ENCODE data around the gene GINS3. TPM values are rescaled to one million over a fixed set of nuclear protein-coding genes. Genes with fewer than 3 reads are reported as not detected.
"Not testable (repeated sequence)": the region's sequence is repeated elsewhere in the genome, so short reads cannot be mapped to it uniquely, and the experiment has no call there.

The GINS3 gene
- total and polyA plus RNA-seq, 2 experiments from 2014 or later, result 8.8 to 17.8 TPM

DNA sequence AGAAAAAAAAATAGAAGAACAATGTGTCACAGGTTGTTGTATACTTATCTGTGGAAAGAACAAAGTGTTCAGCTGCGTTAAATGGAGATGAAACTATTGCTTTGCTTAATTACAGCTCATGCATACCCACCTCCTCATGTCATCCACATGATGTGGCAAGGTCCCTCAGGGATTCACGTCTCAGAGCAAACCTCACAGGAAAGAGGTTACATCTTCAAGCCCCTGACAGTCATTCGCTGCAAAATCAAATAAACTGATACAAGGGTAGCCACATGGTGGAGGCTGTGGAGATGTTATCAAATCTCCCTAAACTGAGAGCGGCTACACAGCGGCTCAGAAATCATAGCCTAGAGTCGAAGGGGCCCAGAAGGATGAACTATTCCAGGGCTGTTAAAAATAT is 21.1 kb downstream of the GINS3 start (continued):
- TF ChIP-seq EZH2 (IDR thresholded peaks at IDR 0.05; ENCODE audit: low read depth, unreplicated experiment) (no peak), CREB1 (CRISPR knock-in tag; IDR thresholded peaks at IDR 0.05; ENCODE audit: low read depth) (no peak)

DNA sequence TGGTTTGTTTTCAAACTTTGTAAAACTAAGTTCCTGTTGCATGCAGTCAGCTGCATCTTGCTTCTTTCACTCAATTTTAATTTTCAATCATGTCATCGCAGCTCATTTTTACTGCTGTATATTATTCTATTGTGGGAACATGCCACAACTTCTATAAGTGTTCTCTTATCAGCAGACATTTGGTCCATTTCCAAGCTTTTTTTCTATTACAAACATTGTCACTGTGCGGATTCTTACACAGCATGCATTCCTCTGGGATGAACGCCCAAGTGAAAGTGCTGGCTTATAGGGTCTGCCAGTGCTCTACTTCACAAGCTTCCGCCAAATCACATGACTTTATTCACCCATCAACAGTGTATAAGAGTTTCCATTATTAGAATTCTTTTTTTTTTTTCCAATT is 22.7 kb downstream of the GINS3 start:
- no peak overlapping the region for H3K27ac Mint-ChIP-seq
- DNase-seq (ENCODE audit: low spot score) (no peak), ATAC-seq (no peak)
- peaks cover 25% of the 10 kb centered on the region for H3K4me1 Mint-ChIP-seq
- no peaks in the 10 kb centered on the region for H3K9me2 ChIP-seq (ENCODE audit: insufficient read depth)
- no peak overlapping the region for H3K4me2 ChIP-seq
- peaks cover 14% of the 10 kb centered on the region for H3K27me3 Mint-ChIP-seq (ENCODE audit: insufficient read depth, low read depth, poor library complexity)
- TF ChIP-seq POLR2AphosphoS5 (IDR thresholded peaks at IDR 0.05; ENCODE audit: low read depth), result no peak
- no peak for TF ChIP-seq REST (IDR thresholded peaks at IDR 0.05; ENCODE audit: unreplicated experiment)
- no peaks in the 10 kb centered on the region for H4K20me1 ChIP-seq (replicated peaks; ENCODE audit: insufficient read depth)
- no peaks in the 10 kb centered on the region for H3F3A ChIP-seq (replicated peaks; ENCODE audit: low read depth)
- no peaks in the 10 kb centered on the region for H3K9me3 Mint-ChIP-seq
- no peak overlapping the region for H2AFZ ChIP-seq
- H3K36me3 Mint-ChIP-seq (ENCODE audit: low read depth), result no peaks in the 10 kb centered on the region
- no peaks in the 10 kb centered on the region for H3K36me3 ChIP-seq (ENCODE audit: insufficient read depth)
- H3K79me2 ChIP-seq (replicated peaks; ENCODE audit: insufficient read depth), result no peaks in the 10 kb centered on the region
- no peak overlapping the region for H3K4me3 Mint-ChIP-seq
- H3K4me1 ChIP-seq (ENCODE audit: insufficient read depth), result peaks cover 3% of the 10 kb centered on the region
- H3K27ac ChIP-seq (ENCODE audit: low read depth), result no peak overlapping the region
- no peaks in the 10 kb centered on the region for H3K27me3 ChIP-seq (ENCODE audit: insufficient read depth)
- H3K4me3 ChIP-seq, result no peak overlapping the region

DNA sequence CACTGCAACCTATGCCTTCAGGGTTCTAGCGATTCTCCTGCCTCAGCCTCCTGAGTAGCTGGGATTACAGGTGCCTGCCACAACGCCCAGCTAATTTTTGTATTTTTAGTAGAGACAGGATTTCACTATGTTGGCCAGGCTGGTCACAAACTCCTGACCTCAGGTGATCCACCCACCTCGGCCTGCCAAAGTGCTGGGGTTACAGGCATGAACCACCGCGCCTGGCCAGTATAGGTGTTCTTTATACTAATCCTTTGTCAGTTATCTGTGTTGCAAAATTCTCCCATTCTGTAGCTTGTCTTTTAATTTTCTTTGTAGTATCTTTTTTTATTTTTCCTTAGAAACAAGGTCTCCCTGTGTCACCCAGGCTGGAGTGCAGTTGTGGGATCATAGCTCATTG is 23.7 kb downstream of the GINS3 start:
- DNase-seq (ENCODE audit: low spot score); ATAC-seq: not testable (repeated sequence)

GRCh38 chr16:58417035-58417434 is 24.8 kb downstream of the GINS3 start:
- Mint-ChIP-seq H3K9me3 (no peaks in the 10 kb centered on the region), H3K4me1 (peaks cover 35% of the 10 kb centered on the region), H3K36me3 (ENCODE audit: low read depth) (no peaks in the 10 kb centered on the region), H3K27ac (no peak overlapping the region), H3K4me3 (no peak overlapping the region), H3K27me3 (ENCODE audit: insufficient read depth, low read depth, poor library complexity) (peaks cover 14% of the 10 kb centered on the region)
- H3F3A ChIP-seq (replicated peaks; ENCODE audit: low read depth), result no peaks in the 10 kb centered on the region
- H3K36me3 ChIP-seq (ENCODE audit: insufficient read depth), result no peaks in the 10 kb centered on the region
- ATAC-seq (no peak), DNase-seq (ENCODE audit: low spot score) (no peak)
- H3K9me2 ChIP-seq (ENCODE audit: insufficient read depth), result no peaks in the 10 kb centered on the region
- no peaks in the 10 kb centered on the region for H4K20me1 ChIP-seq (replicated peaks; ENCODE audit: insufficient read depth)
- no peak overlapping the region for H3K4me2 ChIP-seq
- no peaks in the 10 kb centered on the region for H3K79me2 ChIP-seq (replicated peaks; ENCODE audit: insufficient read depth)
- H2AFZ ChIP-seq, result no peak overlapping the region
- peaks cover 3% of the 10 kb centered on the region for H3K4me1 ChIP-seq (ENCODE audit: insufficient read depth)
- H3K27ac ChIP-seq (ENCODE audit: low read depth), result no peak overlapping the region
- no peaks in the 10 kb centered on the region for H3K27me3 ChIP-seq (ENCODE audit: insufficient read depth)
- no peak overlapping the region for H3K4me3 ChIP-seq
- no peak for TF ChIP-seq POLR2AphosphoS5 (IDR thresholded peaks at IDR 0.05; ENCODE audit: low read depth)
- no peak for TF ChIP-seq EZH2 (IDR thresholded peaks at IDR 0.05; ENCODE audit: low read depth, unreplicated experiment)
- TF ChIP-seq NANOG (IDR thresholded peaks at IDR 0.05; ENCODE audit: borderline replicate concordance), result no peak
- TF ChIP-seq EZH2phosphoT487 (IDR thresholded peaks at IDR 0.05; ENCODE audit: unreplicated experiment), result no peak
- TF ChIP-seq CREB1 (CRISPR knock-in tag; IDR thresholded peaks at IDR 0.05; ENCODE audit: low read depth), result no peak

More for the DNA sequence above, 23.7 kb downstream of the GINS3 start:
- H3K9me2 ChIP-seq (ENCODE audit: insufficient read depth); H4K20me1 ChIP-seq (replicated peaks; ENCODE audit: insufficient read depth); H3K27ac Mint-ChIP-seq; H3K27me3 ChIP-seq (ENCODE audit: insufficient read depth); H3K79me2 ChIP-seq (replicated peaks; ENCODE audit: insufficient read depth); H3K4me1 ChIP-seq (ENCODE audit: insufficient read depth); H2AFZ ChIP-seq; H3K9me3 Mint-ChIP-seq; H3K4me3 ChIP-seq; H3K4me2 ChIP-seq; H3K36me3 ChIP-seq (ENCODE audit: insufficient read depth); H3K4me3 Mint-ChIP-seq; H3F3A ChIP-seq (replicated peaks; ENCODE audit: low read depth); H3K27ac ChIP-seq (ENCODE audit: low read depth); H3K36me3 Mint-ChIP-seq (ENCODE audit: low read depth): not testable (repeated sequence)
- Mint-ChIP-seq H3K4me1 (peaks cover 30% of the 10 kb centered on the region), H3K27me3 (ENCODE audit: insufficient read depth, low read depth, poor library complexity) (peaks cover 14% of the 10 kb centered on the region)

All from GM23338 (cell line).